HFFc6 (cell line): ENCODE data around the gene PPP1R3E. TPM values are rescaled to one million over a fixed set of nuclear protein-coding genes. Genes with fewer than 3 reads are reported as not detected.
A peak's percentile ranks its signal among the peaks of the same experiment; 100 is the strongest.
"Not testable (repeated sequence)": the region's sequence is repeated elsewhere in the genome, so short reads cannot be mapped to it uniquely, and the experiment has no call there.

Source experiments
- DNase-seq: peaks from one replicate; pipeline ENCODE4 v3.0.0-alpha.2; 2018
- H3K27ac Mint-ChIP-seq: 2 replicates; pipeline ENCODE4 v1.8.0; 2020; ENCODE audit warnings: mild to moderate bottlenecking, mixed read lengths
- H3K27me3 Mint-ChIP-seq: 2 replicates; pipeline ENCODE4 v1.8.0; 2021; ENCODE audit warnings: mild to moderate bottlenecking, moderate library complexity, mixed read lengths; ENCODE audit not compliant: insufficient read depth
- H3K36me3 Mint-ChIP-seq: 2 replicates; pipeline ENCODE4 v1.8.0; 2021; ENCODE audit warnings: low read depth, mixed read lengths
- H3K4me1 Mint-ChIP-seq: 2 replicates; pipeline ENCODE4 v1.8.0; 2020; ENCODE audit warnings: low read depth, mixed read lengths
- H3K4me3 Mint-ChIP-seq: 2 replicates; pipeline ENCODE4 v1.8.0; 2020; ENCODE audit warnings: mild to moderate bottlenecking, moderate library complexity, mixed read lengths
- H3K9me3 Mint-ChIP-seq: 2 replicates; pipeline ENCODE4 v1.8.0; 2020; ENCODE audit warnings: mild to moderate bottlenecking, mixed read lengths
- total RNA-seq, 6 experiments: library from RNA; stranded (reverse); fragmentation: NEBNext Ultra II Directional; extraction: Animal tissue kit (Norgen Biotek cat#: 25700); gene quantifications; 2 replicates in 1 of 6; 3 replicates in 5 of 6; pipeline ENCODE4 v1.2.3, GENCODE V29; 2021
- TF ChIP-seq, protein P1 (sequence below): fragments of 200-600 bp; sonication (generic); IDR thresholded peaks from 2 replicates; pipeline ENCODE4 v1.5.0; 2021; ENCODE audit warnings: antibody characterized with exemption, mild to moderate bottlenecking

The PPP1R3E gene
- total RNA-seq, 6 experiments from 2014 or later, result 2.3 to 3.8 (median 2.6) TPM

DNA sequence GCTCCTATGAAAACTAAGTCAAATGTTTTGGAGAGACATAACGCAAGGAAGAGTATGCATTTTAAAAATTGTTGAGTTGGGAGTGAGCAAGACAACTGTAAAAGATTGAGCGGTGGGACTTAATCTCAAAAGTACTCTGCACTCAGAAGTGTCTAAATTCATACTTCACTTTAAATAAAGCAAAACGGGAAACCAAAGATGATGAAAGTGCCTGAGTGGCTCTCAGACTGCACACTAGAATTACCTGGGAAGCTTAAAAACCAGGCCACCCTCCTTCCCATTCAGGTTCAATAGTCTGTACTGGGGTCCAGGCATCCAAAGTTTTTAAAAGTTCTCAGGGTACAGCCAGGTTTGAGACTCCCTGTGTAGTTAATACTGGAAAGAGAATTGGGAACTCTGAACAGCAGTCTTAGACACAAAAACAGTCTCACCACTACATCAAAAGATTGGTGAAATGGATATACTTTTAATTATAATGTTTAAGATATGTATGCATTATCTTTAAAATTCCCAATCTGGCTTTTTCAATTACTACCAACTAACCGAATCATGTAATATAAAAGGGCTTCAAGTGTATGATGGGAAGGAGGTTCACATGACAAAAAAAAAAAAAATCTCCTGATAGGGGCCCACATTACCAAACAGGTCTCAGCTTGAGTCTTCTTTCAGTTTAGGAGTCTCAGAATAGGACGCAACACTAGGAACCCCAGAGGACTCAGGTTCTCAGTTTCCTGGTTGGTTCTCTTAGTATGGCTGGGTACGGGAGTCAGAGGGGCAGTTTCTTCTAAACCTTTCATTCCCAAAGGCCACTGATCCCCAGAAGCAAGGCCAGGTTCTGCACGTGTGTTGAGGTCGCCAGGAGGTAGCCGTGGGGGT, 17.8 kb downstream of the PPP1R3E start:
- H3K4me1 Mint-ChIP-seq, result peaks cover 23% of the 10 kb centered on the region
- H3K27ac Mint-ChIP-seq, result peak overlapping the region; percentile 57
- no peak for DNase-seq
- peaks cover under 1% of the 10 kb centered on the region; the same call in 1 of the 2 replicates for H3K27me3 Mint-ChIP-seq
- TF ChIP-seq, protein P1, sequence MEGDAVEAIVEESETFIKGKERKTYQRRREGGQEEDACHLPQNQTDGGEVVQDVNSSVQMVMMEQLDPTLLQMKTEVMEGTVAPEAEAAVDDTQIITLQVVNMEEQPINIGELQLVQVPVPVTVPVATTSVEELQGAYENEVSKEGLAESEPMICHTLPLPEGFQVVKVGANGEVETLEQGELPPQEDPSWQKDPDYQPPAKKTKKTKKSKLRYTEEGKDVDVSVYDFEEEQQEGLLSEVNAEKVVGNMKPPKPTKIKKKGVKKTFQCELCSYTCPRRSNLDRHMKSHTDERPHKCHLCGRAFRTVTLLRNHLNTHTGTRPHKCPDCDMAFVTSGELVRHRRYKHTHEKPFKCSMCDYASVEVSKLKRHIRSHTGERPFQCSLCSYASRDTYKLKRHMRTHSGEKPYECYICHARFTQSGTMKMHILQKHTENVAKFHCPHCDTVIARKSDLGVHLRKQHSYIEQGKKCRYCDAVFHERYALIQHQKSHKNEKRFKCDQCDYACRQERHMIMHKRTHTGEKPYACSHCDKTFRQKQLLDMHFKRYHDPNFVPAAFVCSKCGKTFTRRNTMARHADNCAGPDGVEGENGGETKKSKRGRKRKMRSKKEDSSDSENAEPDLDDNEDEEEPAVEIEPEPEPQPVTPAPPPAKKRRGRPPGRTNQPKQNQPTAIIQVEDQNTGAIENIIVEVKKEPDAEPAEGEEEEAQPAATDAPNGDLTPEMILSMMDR, result no peak
- peak overlapping the region; percentile 98 for H3K4me3 Mint-ChIP-seq
- H3K9me3 Mint-ChIP-seq, result no peaks in the 10 kb centered on the region
- no peaks in the 10 kb centered on the region for H3K36me3 Mint-ChIP-seq

DNA sequence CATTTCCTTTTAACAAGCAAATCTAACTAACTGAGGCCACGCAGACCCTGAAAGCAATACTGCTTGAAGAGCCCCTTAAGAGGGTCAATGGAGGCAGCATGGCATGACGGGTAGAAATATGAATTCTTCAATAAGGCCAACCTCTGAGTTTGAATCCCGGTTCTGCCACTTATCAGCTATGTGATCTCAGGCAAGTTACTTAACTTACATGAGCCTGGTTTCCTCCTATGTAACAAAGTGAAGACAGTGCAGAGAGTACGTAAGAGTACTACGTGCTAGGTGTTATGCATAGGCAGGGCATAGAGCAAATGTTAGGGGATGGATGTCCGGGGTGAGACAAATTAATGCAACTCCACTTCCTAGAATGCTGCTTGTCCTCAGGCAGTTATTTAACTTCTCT, 21.4 kb downstream of the PPP1R3E start:
- H3K9me3 Mint-ChIP-seq, result no peaks in the 10 kb centered on the region

GRCh38 chr14:23277928-23278327, 24.7 kb downstream of the PPP1R3E start:
- DNase-seq, H3K4me3 Mint-ChIP-seq: not testable (repeated sequence)

More for the DNA sequence above, 21.4 kb downstream of the PPP1R3E start:
- Mint-ChIP-seq H3K27me3 (no peaks in the 10 kb centered on the region), H3K4me3 (no peak overlapping the region), H3K27ac (no peak overlapping the region), H3K4me1 (peaks cover 16% of the 10 kb centered on the region), H3K36me3 (no peaks in the 10 kb centered on the region; the same call in 1 of the 2 replicates)
- DNase-seq, result no peak
- TF ChIP-seq, protein P1, result no peak

GRCh38 chr14:23277189-23277588, 25.5 kb downstream of the PPP1R3E start:
- H3K4me1 Mint-ChIP-seq, result no peaks in the 10 kb centered on the region
- no peak overlapping the region for H3K27ac Mint-ChIP-seq
- H3K9me3 Mint-ChIP-seq, result no peaks in the 10 kb centered on the region
- TF ChIP-seq, protein P1, result no peak
- no peak overlapping the region for H3K4me3 Mint-ChIP-seq
- no peak for DNase-seq
- H3K27me3 Mint-ChIP-seq, result peaks cover 5% of the 10 kb centered on the region
- H3K36me3 Mint-ChIP-seq, result no peaks in the 10 kb centered on the region; the same call in 1 of the 2 replicates

More at GRCh38 chr14:23277928-23278327, 24.7 kb downstream of the PPP1R3E start:
- not testable (repeated sequence) for H3K27me3 Mint-ChIP-seq, H3K36me3 Mint-ChIP-seq, H3K4me1 Mint-ChIP-seq, H3K27ac Mint-ChIP-seq, H3K9me3 Mint-ChIP-seq

DNA sequence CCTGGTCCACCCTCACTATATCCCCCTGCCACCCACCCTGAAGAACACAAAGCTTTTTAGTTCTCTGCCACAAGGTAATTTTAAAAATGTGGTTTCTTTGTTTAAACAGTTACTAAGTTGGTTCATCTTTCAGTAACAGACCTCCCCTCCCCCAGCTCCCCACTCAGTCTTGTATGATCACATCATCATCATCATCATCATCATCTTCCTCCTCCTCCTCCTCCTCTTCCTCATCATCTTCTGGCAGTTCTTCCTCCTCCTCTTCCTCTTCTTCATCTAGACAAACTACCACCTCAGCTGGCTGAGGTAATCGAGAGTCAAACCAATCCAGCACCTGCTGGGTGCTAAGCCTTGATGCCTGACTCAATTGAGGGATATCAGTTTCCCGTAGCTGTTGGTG, 27.2 kb downstream of the PPP1R3E start:
- Mint-ChIP-seq H3K4me1 (no peaks in the 10 kb centered on the region), H3K36me3 (no peaks in the 10 kb centered on the region; the same call in 1 of the 2 replicates), H3K27me3 (peaks cover 5% of the 10 kb centered on the region), H3K9me3 (no peaks in the 10 kb centered on the region), H3K4me3 (no peak overlapping the region), H3K27ac (no peak overlapping the region)
- TF ChIP-seq, protein P1, result no peak
- DNase-seq, result no peak

DNA sequence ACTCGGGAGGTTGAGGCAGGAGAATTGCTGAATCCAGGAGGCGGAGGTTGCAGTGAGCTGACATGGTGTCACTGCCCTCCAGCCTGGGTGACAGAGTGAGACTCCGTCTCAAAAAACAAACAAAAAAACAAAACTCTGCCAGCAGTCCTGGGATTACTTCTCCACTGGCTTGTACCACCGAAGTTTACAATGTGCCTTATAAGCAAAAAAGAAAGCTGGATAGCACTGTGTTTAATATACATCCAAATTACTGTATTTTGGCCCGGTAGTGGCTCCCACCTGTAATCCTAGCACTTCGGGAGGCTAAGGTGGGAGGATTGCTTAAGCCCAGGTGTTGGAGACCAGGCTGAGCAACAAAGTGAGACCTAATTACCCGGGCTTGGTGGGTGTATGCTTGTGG, 33.5 kb downstream of the PPP1R3E start:
- peaks cover 15% of the 10 kb centered on the region for H3K27me3 Mint-ChIP-seq
- no peaks in the 10 kb centered on the region for H3K9me3 Mint-ChIP-seq
- DNase-seq, result no peak
- H3K4me1 Mint-ChIP-seq, result no peaks in the 10 kb centered on the region
- H3K4me3 Mint-ChIP-seq, result no peak overlapping the region
- H3K27ac Mint-ChIP-seq, result no peak overlapping the region
- TF ChIP-seq, protein P1, result no peak
- H3K36me3 Mint-ChIP-seq, result no peaks in the 10 kb centered on the region

DNA sequence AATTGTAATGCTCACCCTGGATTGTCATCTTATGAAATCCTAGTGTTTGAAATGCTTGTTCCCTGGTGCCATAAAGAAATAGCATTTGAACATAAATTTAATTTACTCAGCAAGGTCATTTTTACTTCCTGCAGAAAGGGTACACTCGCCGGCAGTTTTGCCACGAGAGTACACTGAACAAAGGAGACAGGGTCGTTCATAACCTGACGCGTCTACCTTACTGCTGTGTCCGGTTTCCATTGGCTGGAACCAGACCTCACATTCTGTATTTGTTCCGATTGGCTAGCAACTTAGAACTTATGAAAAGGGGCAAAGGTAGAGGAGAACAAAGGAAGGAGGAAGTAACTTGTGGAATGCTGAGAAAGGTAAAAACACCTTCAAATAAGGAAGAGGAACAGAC, 41.8 kb downstream of the PPP1R3E start:
- H3K36me3 Mint-ChIP-seq, H3K4me3 Mint-ChIP-seq, DNase-seq, H3K4me1 Mint-ChIP-seq, H3K9me3 Mint-ChIP-seq, H3K27ac Mint-ChIP-seq: not testable (repeated sequence)
- H3K27me3 Mint-ChIP-seq, result peaks cover 28% of the 10 kb centered on the region
